Natural killer cell (primary cell): ENCODE results near the gene TBXA2R. TPM values are rescaled to one million over a fixed set of nuclear protein-coding genes. Genes with fewer than 3 reads are reported as not detected.

ENCODE experiments used
- ATAC-seq, 3 donors: fragments of 150-1000 bp in 2 of 3; fragments of 200-7000 bp in 1 of 3; cut with Tn5 transposase; 1 replicate in 1 of 3; 2 replicates in 2 of 3; pipeline ENCODE4 v1.10.0; 2021; ENCODE audit warnings: mild to moderate bottlenecking in 2 of 3, moderate library complexity in 2 of 3
- DNase-seq, 2 donors: peaks; one replicate each; pipeline versions ENCODE4 v3.0.0 to v3.0.0-alpha.2; 2013 to 2021; ENCODE audit warnings: mixed read lengths in 1 of 2
- H3K27ac ChIP-seq: one replicate; pipeline ENCODE4 v1.5.1; 2013; ENCODE audit warnings: mild to moderate bottlenecking, low read length
- H3K27me3 ChIP-seq: one replicate; pipeline ENCODE4 v1.6.1; 2013; ENCODE audit warnings: low read length; ENCODE audit not compliant: control insufficient read depth, insufficient read depth
- H3K36me3 ChIP-seq: one replicate; pipeline ENCODE4 v1.6.1; 2013; ENCODE audit warnings: low read length; ENCODE audit not compliant: control insufficient read depth, insufficient read depth
- H3K4me1 ChIP-seq: one replicate; pipeline ENCODE4 v1.6.1; 2013; ENCODE audit warnings: low read length; ENCODE audit not compliant: control insufficient read depth, insufficient read depth
- H3K4me3 ChIP-seq: one replicate; pipeline ENCODE4 v1.5.1; 2013; ENCODE audit warnings: low read length
- H3K9me3 ChIP-seq: one replicate; pipeline ENCODE4 v1.6.1; 2013; ENCODE audit warnings: low read length; ENCODE audit not compliant: control insufficient read depth, insufficient read depth
- H3K27ac Mint-ChIP-seq, 2 donors: one replicate each; pipeline ENCODE4 v1.8.0; 2022; ENCODE audit warnings: mild to moderate bottlenecking in 2 of 2, mixed read lengths in 2 of 2, moderate library complexity in 1 of 2
- H3K27me3 Mint-ChIP-seq, 2 donors: one replicate each; pipeline ENCODE4 v1.8.0; 2022; ENCODE audit warnings: low read depth in 2 of 2, mixed read lengths in 2 of 2
- H3K36me3 Mint-ChIP-seq: one replicate; pipeline ENCODE4 v1.8.0; 2022; ENCODE audit warnings: mixed read lengths
- H3K4me1 Mint-ChIP-seq, 2 donors: one replicate each; pipeline ENCODE4 v1.8.0; 2022; ENCODE audit warnings: mixed read lengths in 2 of 2
- H3K4me3 Mint-ChIP-seq: one replicate; pipeline ENCODE4 v1.8.0; 2022; ENCODE audit warnings: mild to moderate bottlenecking, moderate library complexity, mixed read lengths
- H3K9me3 Mint-ChIP-seq, 2 donors: one replicate each; pipeline ENCODE4 v1.8.0; 2022; ENCODE audit warnings: mixed read lengths in 2 of 2
- WGBS: methylation state at CpG from one replicate; pipeline ENCODE4 v1.1.7; 2013; ENCODE audit warnings: missing lambda C conversion rate; ENCODE audit not compliant: insufficient coverage; 5-methylcytosine and 5-hydroxymethylcytosine counted together
- intact Hi-C: fragments of 100-400 bp; cut with micrococcal nuclease; formaldehyde crosslinking; loops from one replicate; pipeline ENCODE4 v1.14.2; 2022
- total RNA-seq, 4 donors: library from RNA; stranded (reverse); fragments of 120-200 nt in 1 of 4; gene quantifications; one replicate each; pipeline versions ENCODE4 v1.2.3 to v1.2.4, GENCODE V29; 2013 to 2022
- TF ChIP-seq, protein P1 (sequence below): fragments of 200-600 bp; IDR thresholded peaks from one replicate; pipeline ENCODE4 v1.8.0; 2022; ENCODE audit warnings: antibody characterized with exemption

TBXA2R gene
- total RNA-seq, 3 donors from 2014 or later (not counting 1 experiment from before 2014, with no cell fraction given): 1.4 to 2.1 (median 2.1) TPM

DNA sequence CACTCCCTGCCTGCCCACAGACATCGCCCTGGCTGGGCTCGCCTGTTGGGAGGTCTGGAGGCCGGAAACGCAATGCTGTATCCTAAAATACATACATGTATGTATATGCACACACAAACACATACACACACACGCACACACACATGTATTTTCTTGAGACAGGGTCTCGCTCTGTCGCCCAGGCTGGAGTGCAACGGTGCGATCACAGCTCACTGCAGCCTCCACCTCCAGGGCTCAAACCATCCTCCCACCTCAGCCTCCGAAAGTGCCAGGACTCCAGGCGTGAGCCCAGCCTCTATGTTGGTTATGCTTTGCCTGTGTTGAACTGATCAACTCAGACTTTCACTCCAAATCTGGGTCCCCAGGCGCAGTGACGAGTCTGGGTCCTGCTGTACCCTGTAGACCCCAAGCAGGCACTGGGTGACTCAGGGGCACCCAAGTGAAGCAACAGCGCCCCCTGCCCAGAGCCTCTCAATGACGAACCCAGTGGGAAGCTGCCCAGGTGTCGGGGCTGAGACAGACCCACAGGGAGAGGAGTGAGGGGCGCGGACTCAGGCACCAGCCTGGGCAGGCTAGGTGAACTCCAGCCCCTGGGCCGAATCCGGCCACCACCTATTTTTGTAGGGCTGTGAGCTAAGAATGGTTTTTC, 47.3 kb upstream of the TBXA2R start:
- Histone ChIP-seq H3K27ac (no peak overlapping the region), H3K4me3 (no peak overlapping the region), H3K9me3 (no peaks in the 10 kb centered on the region), H3K36me3 (peaks cover 29% of the 10 kb centered on the region), H3K4me1 (no peaks in the 10 kb centered on the region), H3K27me3 (no peaks in the 10 kb centered on the region)
- DNase-seq (peak in 1 of 2 donors; percentile 33), ATAC-seq (no peak)
- Mint-ChIP-seq H3K27ac (no peak overlapping the region), H3K4me1 (no peaks in the 10 kb centered on the region), H3K36me3 (no peaks in the 10 kb centered on the region), H3K9me3 (no peaks in the 10 kb centered on the region), H3K27me3 (no peaks in the 10 kb centered on the region), H3K4me3 (no peak overlapping the region)
- intact Hi-C loops: no loop called here
- TF ChIP-seq, protein P1, sequence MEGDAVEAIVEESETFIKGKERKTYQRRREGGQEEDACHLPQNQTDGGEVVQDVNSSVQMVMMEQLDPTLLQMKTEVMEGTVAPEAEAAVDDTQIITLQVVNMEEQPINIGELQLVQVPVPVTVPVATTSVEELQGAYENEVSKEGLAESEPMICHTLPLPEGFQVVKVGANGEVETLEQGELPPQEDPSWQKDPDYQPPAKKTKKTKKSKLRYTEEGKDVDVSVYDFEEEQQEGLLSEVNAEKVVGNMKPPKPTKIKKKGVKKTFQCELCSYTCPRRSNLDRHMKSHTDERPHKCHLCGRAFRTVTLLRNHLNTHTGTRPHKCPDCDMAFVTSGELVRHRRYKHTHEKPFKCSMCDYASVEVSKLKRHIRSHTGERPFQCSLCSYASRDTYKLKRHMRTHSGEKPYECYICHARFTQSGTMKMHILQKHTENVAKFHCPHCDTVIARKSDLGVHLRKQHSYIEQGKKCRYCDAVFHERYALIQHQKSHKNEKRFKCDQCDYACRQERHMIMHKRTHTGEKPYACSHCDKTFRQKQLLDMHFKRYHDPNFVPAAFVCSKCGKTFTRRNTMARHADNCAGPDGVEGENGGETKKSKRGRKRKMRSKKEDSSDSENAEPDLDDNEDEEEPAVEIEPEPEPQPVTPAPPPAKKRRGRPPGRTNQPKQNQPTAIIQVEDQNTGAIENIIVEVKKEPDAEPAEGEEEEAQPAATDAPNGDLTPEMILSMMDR: no peak
- 97% methylated on average over 20 of the region's 20 CpGs for WGBS

DNA sequence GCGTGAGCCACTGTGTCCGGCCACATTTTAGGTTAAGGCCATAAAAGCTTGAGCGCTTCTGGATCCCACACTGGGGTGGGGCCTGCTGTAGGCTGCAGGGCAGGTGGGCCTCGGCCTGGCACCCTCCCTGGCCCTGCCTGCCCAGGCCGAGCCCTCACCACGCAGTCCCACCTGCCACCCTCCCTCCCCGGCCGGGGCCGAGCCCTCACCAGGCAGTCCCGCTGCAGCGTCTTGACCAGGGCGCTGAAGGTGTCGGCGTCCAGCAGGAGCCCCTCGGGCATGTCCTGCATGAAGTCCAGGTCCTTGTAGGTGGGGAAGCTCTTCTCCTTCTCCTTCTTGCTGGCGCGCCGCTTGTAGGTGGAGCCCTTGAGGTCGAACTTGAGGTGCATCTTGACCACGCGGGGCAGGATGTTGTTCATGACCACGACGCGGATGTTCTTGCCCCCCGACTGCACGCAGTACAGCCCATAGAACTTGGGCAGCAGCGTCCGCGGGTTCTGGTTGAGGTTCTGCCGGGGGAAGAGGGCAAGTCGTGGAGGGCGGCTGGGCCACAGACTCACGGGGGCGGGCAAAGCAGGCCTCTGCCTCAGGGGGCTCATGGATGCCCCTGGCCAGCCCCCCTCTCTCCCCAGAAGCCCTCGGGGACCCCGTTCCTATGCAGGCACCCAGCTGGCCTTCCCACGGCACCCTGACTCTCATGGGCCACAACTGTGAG, 46.6 kb upstream of the TBXA2R start:
- H3K9me3 Mint-ChIP-seq: no peaks in the 10 kb centered on the region
- intact Hi-C loops: no loop called here
- Histone ChIP-seq H3K27ac (no peak overlapping the region), H3K4me1 (no peaks in the 10 kb centered on the region), H3K36me3 (peaks cover 28% of the 10 kb centered on the region), H3K4me3 (no peak overlapping the region), H3K27me3 (no peaks in the 10 kb centered on the region), H3K9me3 (no peaks in the 10 kb centered on the region)
- DNase-seq: no peak
- no peak for ATAC-seq
- H3K36me3 Mint-ChIP-seq: no peaks in the 10 kb centered on the region
- H3K27ac Mint-ChIP-seq: no peak overlapping the region
- no peaks in the 10 kb centered on the region for H3K4me1 Mint-ChIP-seq
- TF ChIP-seq, protein P1: no peak
- H3K4me3 Mint-ChIP-seq: no peak overlapping the region
- H3K27me3 Mint-ChIP-seq: no peaks in the 10 kb centered on the region
- 74% methylated on average over 37 of the region's 37 CpGs for WGBS

DNA sequence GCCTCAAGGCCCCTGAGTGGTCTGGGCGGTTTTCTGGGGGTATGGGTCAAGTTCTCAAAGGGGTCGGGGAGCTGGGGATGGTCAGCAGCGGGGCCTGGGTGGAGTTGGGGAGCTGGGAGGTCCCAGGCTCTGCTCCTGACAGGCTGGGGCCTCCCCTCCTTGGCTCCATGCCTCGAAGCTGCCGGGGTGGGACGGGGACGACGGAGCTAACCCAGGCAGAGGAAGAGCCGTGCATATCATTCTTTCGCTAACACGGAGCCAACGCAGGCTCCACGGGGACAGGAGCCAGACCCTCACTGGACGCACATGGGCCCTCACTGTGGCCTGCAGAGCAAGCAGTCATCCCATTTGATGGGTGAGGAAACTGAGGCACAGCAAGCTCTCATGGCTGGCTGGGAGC, 45.7 kb upstream of the TBXA2R start:
- no peaks in the 10 kb centered on the region for H3K4me1 ChIP-seq
- H3K36me3 ChIP-seq: peaks cover 25% of the 10 kb centered on the region
- Mint-ChIP-seq H3K36me3 (no peaks in the 10 kb centered on the region), H3K27me3 (no peaks in the 10 kb centered on the region), H3K4me3 (no peak overlapping the region), H3K9me3 (no peaks in the 10 kb centered on the region), H3K4me1 (no peaks in the 10 kb centered on the region), H3K27ac (no peak overlapping the region)
- H3K9me3 ChIP-seq: no peaks in the 10 kb centered on the region
- TF ChIP-seq, protein P1: no peak
- H3K27ac ChIP-seq: no peak overlapping the region
- H3K27me3 ChIP-seq: no peaks in the 10 kb centered on the region
- 98% methylated on average over 14 of the region's 14 CpGs for WGBS
- DNase-seq: no peak
- intact Hi-C loops: no loop called here
- no peak overlapping the region for H3K4me3 ChIP-seq
- ATAC-seq: no peak
